Ovary (tissue), 3 donors: ENCODE data around the gene SHC3.

Experiments used
- CTCF ChIP-seq, 3 donors: fragments of 450-650 bp in 2 of 3; fragments of 200-600 bp in 1 of 3; IDR thresholded peaks; one replicate each; pipeline versions ENCODE4 v1.5.1 to v1.8.0; 2016 to 2022; ENCODE audit warnings: antibody characterized with exemption in 3 of 3, mild to moderate bottlenecking in 1 of 3
- EP300 ChIP-seq: sonication (generic); formaldehyde crosslinking; IDR thresholded peaks from one replicate; pipeline ENCODE4 v1.6.1; 2017; ENCODE audit warnings: antibody characterized with exemption
- donor health status: DM: no; HTN: no; CAD: no.

DNA sequence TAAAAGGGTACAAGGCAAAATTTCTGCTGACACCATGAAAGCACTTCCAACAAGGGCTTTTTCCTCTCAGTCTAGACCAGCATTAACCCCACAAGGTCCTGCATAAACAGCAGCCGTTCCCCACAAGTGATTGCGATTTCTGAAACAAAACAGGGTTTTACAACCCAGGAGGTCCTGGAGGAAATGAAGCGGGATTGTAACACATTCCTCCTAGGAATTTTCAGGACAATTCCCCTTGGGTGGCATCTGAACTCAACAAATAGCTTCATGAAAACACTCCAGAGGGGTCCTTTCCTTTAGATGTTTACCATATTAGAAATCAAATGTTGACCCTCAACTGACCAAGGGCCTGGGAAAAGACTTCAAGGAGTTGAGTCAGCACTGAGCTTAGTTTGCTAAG, 36.7 kb upstream of the SHC3 start:
- TF ChIP-seq CTCF (IDR thresholded peaks at IDR 0.05) (no peak), EP300 (no peak)
